ENCODE results near the gene ZNF750. TPM values are rescaled to one million over a fixed set of nuclear protein-coding genes. Genes with fewer than 3 reads are reported as not detected.

Gene ZNF750
- total RNA-seq, 1 experiment from 2014 or later = not detected

DNA sequence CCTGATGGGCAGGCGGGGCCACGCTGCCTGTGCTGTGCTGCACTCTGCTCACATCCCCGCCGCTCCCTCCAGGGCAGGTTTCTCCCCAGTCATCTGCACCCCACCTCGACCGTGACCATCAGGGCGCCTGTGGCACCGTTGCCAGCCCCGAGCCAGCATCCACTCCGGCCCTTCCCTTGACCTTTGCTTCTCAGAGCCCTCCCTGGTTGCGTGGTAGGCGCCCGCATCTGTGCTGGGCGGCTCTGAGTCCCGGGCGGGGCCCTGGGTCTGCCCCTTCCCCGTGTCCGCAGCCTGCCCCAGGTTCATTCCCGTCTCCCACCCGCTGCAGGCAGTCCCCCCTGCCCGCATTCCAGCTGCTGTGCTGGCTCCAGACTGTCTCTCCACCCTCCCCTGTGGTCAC is 33.2 kb downstream of the ZNF750 start:
- in situ Hi-C loops (cut with HindIII; ENCODE audit: low pct_unique_long_range_greater_than_20kb, low sequenced_read_pairs) = no loop called here
- POLR2A ChIA-PET = interaction anchor here (0.6 kb wide), 1 partner anchor 503 kb away, joined by 9 read pairs; no protein-coding TSS in a partner anchor
- intact Hi-C loops (cut with micrococcal nuclease; ENCODE audit: unreplicated experiment) = no loop called here

DNA sequence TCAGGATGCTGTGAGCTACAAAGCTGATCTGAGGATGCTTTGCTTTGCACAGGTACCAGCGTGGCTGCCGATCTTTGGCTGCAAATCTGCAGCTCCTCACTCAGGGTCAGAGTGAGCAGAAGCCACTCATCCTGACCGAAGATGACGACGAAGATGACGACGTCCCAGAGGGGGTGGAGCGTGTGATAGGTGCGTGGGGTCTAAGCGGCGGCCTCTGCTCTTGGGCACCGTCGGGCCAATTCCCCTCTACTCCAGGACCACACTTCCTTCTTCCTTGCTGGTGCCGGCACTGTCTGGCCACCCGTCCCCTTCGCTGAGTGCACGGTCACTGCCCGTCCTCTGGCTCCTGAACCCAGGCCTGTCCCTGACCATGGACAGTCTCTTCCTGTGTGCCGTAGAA is 34.0 kb downstream of the ZNF750 start:
- peaks cover 7% of the 10 kb centered on the region; the same call in 1 of the 2 replicates for H3K36me3 ChIP-seq (ENCODE audit: control insufficient read depth, insufficient read depth, low read length)
- no peaks in the 10 kb centered on the region for H3K27me3 ChIP-seq (ENCODE audit: control insufficient read depth, insufficient read depth, low read length)
- BruUV-seq (replicated peaks) = no TSS peak
- in situ Hi-C loops (cut with HindIII; ENCODE audit: low pct_unique_long_range_greater_than_20kb, low sequenced_read_pairs) = no loop called here
- no peaks in the 10 kb centered on the region for H3K4me1 ChIP-seq (ENCODE audit: control insufficient read depth, insufficient read depth, low read length)
- DNase-seq (ENCODE audit: low read depth, low spot score) (no peak), ATAC-seq (no peak)
- TF ChIP-seq POLR2AphosphoS5 (IDR thresholded peaks at IDR 0.05; ENCODE audit: low read depth, low read length) = no peak
- no peak for TF ChIP-seq TCF7L2 (IDR thresholded peaks at IDR 0.05; ENCODE audit: low read depth, low read length)
- TF ChIP-seq, protein P1, sequence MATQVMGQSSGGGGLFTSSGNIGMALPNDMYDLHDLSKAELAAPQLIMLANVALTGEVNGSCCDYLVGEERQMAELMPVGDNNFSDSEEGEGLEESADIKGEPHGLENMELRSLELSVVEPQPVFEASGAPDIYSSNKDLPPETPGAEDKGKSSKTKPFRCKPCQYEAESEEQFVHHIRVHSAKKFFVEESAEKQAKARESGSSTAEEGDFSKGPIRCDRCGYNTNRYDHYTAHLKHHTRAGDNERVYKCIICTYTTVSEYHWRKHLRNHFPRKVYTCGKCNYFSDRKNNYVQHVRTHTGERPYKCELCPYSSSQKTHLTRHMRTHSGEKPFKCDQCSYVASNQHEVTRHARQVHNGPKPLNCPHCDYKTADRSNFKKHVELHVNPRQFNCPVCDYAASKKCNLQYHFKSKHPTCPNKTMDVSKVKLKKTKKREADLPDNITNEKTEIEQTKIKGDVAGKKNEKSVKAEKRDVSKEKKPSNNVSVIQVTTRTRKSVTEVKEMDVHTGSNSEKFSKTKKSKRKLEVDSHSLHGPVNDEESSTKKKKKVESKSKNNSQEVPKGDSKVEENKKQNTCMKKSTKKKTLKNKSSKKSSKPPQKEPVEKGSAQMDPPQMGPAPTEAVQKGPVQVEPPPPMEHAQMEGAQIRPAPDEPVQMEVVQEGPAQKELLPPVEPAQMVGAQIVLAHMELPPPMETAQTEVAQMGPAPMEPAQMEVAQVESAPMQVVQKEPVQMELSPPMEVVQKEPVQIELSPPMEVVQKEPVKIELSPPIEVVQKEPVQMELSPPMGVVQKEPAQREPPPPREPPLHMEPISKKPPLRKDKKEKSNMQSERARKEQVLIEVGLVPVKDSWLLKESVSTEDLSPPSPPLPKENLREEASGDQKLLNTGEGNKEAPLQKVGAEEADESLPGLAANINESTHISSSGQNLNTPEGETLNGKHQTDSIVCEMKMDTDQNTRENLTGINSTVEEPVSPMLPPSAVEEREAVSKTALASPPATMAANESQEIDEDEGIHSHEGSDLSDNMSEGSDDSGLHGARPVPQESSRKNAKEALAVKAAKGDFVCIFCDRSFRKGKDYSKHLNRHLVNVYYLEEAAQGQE (IDR thresholded peaks at IDR 0.05; ENCODE audit: insufficient read depth in 1 of 2, low read depth in 2 of 2, low read length in 1 of 2) = no peak
- intact Hi-C loops (cut with micrococcal nuclease; ENCODE audit: unreplicated experiment) = no loop called here
- no peaks in the 10 kb centered on the region for H3K9me3 ChIP-seq (ENCODE audit: control insufficient read depth, insufficient read depth, low read depth, low read length)
- POLR2A ChIA-PET = no interaction called here
- no peak overlapping the region for H3K4me3 ChIP-seq (ENCODE audit: low read depth in 2 of 2, low read length in 2 of 2)
- CTCF ChIA-PET = no interaction called here
- no peak overlapping the region for H3K27ac ChIP-seq (ENCODE audit: low read length)

More for the DNA sequence above, 33.2 kb downstream of the ZNF750 start:
- Histone ChIP-seq H3K9me3 (ENCODE audit: control insufficient read depth, insufficient read depth, low read depth, low read length) (no peaks in the 10 kb centered on the region), H3K36me3 (ENCODE audit: control insufficient read depth, insufficient read depth, low read length) (peaks cover 7% of the 10 kb centered on the region; the same call in 1 of the 2 replicates), H3K27ac (ENCODE audit: low read length) (no peak overlapping the region), H3K4me3 (ENCODE audit: low read depth in 2 of 2, low read length in 2 of 2) (no peak overlapping the region), H3K27me3 (ENCODE audit: control insufficient read depth, insufficient read depth, low read length) (no peaks in the 10 kb centered on the region), H3K4me1 (ENCODE audit: control insufficient read depth, insufficient read depth, low read length) (no peaks in the 10 kb centered on the region)
- BruUV-seq (replicated peaks) = no TSS peak
- TF ChIP-seq, protein P2, sequence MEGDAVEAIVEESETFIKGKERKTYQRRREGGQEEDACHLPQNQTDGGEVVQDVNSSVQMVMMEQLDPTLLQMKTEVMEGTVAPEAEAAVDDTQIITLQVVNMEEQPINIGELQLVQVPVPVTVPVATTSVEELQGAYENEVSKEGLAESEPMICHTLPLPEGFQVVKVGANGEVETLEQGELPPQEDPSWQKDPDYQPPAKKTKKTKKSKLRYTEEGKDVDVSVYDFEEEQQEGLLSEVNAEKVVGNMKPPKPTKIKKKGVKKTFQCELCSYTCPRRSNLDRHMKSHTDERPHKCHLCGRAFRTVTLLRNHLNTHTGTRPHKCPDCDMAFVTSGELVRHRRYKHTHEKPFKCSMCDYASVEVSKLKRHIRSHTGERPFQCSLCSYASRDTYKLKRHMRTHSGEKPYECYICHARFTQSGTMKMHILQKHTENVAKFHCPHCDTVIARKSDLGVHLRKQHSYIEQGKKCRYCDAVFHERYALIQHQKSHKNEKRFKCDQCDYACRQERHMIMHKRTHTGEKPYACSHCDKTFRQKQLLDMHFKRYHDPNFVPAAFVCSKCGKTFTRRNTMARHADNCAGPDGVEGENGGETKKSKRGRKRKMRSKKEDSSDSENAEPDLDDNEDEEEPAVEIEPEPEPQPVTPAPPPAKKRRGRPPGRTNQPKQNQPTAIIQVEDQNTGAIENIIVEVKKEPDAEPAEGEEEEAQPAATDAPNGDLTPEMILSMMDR (IDR thresholded peaks at IDR 0.05) = no peak
- TF ChIP-seq, protein P1 (IDR thresholded peaks at IDR 0.05; ENCODE audit: insufficient read depth in 1 of 2, low read depth in 2 of 2, low read length in 1 of 2) = no peak
- TF ChIP-seq TCF7L2 (IDR thresholded peaks at IDR 0.05; ENCODE audit: low read depth, low read length) = no peak
- TF ChIP-seq POLR2AphosphoS5 (IDR thresholded peaks at IDR 0.05; ENCODE audit: low read depth, low read length) = no peak
- no peak for TF ChIP-seq SIN3A (IDR thresholded peaks at IDR 0.05; ENCODE audit: borderline replicate concordance, insufficient read depth, low read depth, low read length)
- CTCF ChIA-PET = no interaction called here
- no peak for ATAC-seq
- no peak for DNase-seq (ENCODE audit: low read depth, low spot score)

Data from Panc1 (cell line).